Activated T-cell treated with anti-CD3 and anti-CD28 coated beads for 48 hours (primary cell): Measurements from ENCODE around the gene PDE9A.
A peak's percentile ranks its signal among the peaks of the same experiment; 100 is the strongest.

Source experiments
- DNase-seq: peaks from one replicate; pipeline ENCODE4 v3.0.0-alpha.2; 2020; ENCODE audit warnings: low read depth

PDE9A gene

GRCh38 chr21:42658320-42659105 is 5.1 kb downstream of the PDE9A start:
- no peak for DNase-seq

- DNase-seq, result no peak
Measured at GRCh38 chr21:42659416-42660117, 6.1 kb downstream of the PDE9A start.

DNA sequence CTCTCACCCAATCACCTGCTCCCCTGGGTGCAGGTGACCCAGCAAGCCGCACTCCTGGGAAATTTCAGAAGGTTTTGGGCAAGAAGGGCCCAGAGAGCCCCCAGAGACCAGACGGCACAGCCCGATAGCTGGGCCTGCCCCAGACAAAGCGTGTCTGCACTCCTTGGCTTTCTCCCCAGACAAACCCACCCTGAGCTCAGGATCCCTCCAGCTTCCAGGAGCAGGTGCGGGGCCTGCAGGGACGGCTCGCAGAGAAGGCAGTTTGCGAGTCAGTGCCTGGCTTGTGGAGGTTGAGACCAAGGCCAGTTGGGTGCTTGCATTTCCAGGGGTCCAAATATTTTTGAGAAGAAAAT is 6.7 kb downstream of the PDE9A start:
- DNase-seq, result no peak

GRCh38 chr21:42661688-42662429 is 8.4 kb downstream of the PDE9A start:
- no peak for DNase-seq

- no peak for DNase-seq
Measured at GRCh38 chr21:42662430-42663199, 9.2 kb downstream of the PDE9A start.

GRCh38 chr21:42663200-42663750 is 9.9 kb downstream of the PDE9A start:
- DNase-seq, result no peak

GRCh38 chr21:42663860-42664535 is 10.6 kb downstream of the PDE9A start:
- DNase-seq, result no peak

DNA sequence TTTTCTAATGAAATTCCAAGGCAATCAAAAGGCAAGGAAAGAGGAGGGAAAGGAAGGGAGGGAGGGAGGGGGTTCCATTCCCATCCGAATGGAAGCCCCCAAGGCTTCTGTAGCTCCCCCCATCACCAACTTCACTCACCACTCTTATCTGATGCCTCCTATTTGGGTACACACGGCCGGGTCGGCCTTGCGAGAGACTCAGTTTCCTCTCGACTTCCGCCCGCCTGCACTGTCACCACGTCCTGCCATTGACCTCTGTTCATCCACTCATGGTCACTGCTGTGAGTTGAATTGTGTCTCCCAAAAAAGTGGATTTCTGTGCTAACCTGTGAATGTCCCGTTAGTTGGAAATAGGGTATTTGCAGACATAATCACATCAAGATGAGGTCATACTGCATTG is 11.2 kb downstream of the PDE9A start:
- no peak for DNase-seq

- no peak for DNase-seq
Measured at GRCh38 chr21:42665026-42665425, 11.6 kb downstream of the PDE9A start.

GRCh38 chr21:42665484-42665883 is 12.1 kb downstream of the PDE9A start:
- DNase-seq, result no peak

DNA sequence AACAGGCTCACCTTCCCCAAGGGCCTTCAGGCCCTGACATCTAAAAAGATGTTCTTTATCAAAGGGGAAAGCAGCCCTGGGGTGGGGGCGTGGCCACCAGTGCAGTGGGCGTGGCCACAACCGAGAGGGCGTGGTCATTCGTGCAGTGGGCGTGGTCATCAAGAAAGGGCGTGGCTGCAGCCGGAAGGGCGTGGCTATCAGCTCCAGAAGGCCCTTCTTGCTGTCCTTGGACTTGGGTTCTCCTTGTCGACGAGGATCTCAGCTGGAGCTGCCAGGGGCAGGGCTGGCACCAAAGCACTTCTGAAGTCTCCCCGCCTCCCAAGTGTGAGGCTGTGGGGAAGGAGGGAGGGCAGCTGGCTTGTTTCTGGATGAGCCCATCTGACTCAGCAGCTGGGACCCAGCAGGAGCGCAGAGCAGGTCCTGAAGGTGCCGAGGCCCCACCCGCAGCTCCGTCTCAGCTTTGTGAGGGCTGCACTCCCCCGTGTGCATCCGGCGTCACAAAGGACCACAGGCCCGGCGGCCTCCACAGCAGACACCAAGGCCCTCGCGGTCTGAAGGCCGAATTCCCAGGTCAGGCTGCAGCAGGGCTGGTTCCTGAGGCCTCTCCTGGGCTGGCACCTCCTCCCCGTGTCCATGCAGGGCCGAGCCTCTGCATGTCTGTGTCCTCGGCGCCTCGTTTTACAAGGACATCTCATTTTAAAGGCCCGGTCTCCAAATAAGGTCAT is 12.8 kb downstream of the PDE9A start:
- peak; percentile 31 for DNase-seq

- no peak for DNase-seq
Measured at GRCh38 chr21:42666925-42667324, 13.5 kb downstream of the PDE9A start.

GRCh38 chr21:42668298-42668992 is 15.0 kb downstream of the PDE9A start:
- DNase-seq, result no peak

DNA sequence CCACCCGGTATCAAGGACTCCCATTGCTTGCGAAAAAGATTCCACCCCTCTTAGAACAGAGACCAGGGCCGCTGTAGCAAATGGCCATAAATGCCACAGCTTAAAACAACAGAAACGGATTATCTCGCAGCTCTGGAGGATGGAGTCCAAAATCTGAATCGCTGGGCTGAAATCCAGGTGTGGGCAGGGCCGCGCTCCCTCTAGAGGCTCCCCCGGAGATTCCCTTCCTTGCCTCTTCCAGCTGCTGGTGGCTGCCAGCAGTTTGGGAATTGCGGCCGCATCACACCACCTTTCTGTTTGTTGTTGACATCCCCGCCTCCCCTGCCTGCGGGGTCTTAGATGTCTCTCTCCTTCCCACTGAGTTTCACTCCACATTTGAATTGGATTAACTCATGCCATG is 15.6 kb downstream of the PDE9A start:
- DNase-seq, result no peak

- no peak for DNase-seq
Measured at GRCh38 chr21:42670058-42670880, 16.8 kb downstream of the PDE9A start.

DNA sequence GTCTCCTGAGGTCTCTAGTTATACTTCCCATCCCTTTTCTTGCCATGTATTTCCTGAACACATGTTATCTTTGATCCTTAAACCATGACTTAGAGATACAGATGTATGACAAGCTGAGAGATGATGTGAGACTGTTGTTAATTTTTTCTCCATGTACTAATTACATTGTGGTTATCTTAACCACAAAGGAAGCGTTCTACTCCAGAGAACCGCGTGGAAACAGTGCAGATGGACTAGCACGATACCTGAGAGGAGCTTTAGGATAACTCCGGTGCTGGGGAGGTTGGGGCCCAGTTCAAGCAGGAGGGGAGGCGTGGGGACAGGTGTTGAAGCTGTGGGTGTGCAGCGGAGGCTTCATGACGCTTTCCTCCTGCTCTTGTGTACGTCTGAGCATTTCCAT is 17.5 kb downstream of the PDE9A start:
- DNase-seq, result no peak

GRCh38 chr21:42671778-42672593 is 18.6 kb downstream of the PDE9A start:
- no peak for DNase-seq
